SK-N-SH (cell line): ENCODE results near the gene STK32C.

Experiments used
- CTCF ChIP-seq: fragments of 200-600 bp; sonication (generic); IDR thresholded peaks from 2 replicates; pipeline ENCODE4 v1.6.1; 2017; ENCODE audit warnings: antibody characterized with exemption, mild to moderate bottlenecking, moderate library complexity
- GABPA ChIP-seq: IDR thresholded peaks from 2 replicates; pipeline ENCODE4 v1.4.0; 2012; ENCODE audit warnings: low read depth, mild to moderate bottlenecking
- IRF3 ChIP-seq: fragments of 150-350 bp; IDR thresholded peaks from 2 replicates; pipeline ENCODE4 v1.6.1; 2016; ENCODE audit warnings: mild to moderate bottlenecking, low read depth, low read length
- MXI1 ChIP-seq: IDR thresholded peaks from 2 replicates; pipeline ENCODE4 v1.6.1; 2012; ENCODE audit warnings: mild to moderate bottlenecking, low read depth, low read length, improper control_type of control experiment
- NRF1 ChIP-seq: IDR thresholded peaks from 2 replicates; pipeline ENCODE4 v1.6.1; 2012; ENCODE audit warnings: low read depth, mild to moderate bottlenecking, low read length
- RAD21 ChIP-seq: IDR thresholded peaks from 2 replicates; pipeline ENCODE4 v1.6.1; 2012; ENCODE audit warnings: mild to moderate bottlenecking, low read length
- REST ChIP-seq: IDR thresholded peaks from 2 replicates; pipeline ENCODE4 v1.6.1; 2012; ENCODE audit warnings: mild to moderate bottlenecking, low read depth, low read length, moderate library complexity
- SMC3 ChIP-seq: IDR thresholded peaks from 2 replicates; pipeline ENCODE4 v1.6.1; 2012; ENCODE audit warnings: low read depth, low read length, improper control_type of control experiment
- TAF1 ChIP-seq: IDR thresholded peaks from 2 replicates; pipeline ENCODE4 v1.6.1; 2012; ENCODE audit warnings: low read depth, mild to moderate bottlenecking, low read length, moderate library complexity, borderline replicate concordance
- TCF12 ChIP-seq: IDR thresholded peaks from 2 replicates; pipeline ENCODE4 v1.4.0; 2012
- TEAD4 ChIP-seq: IDR thresholded peaks from 2 replicates; pipeline ENCODE4 v1.4.0; 2012; ENCODE audit warnings: mild to moderate bottlenecking, borderline replicate concordance; ENCODE audit not compliant: insufficient read depth
- USF1 ChIP-seq: IDR thresholded peaks from 2 replicates; pipeline ENCODE4 v1.4.0; 2012; ENCODE audit warnings: low read depth, borderline replicate concordance

GRCh38 chr10:132162590-132163277, 145.0 kb downstream of the STK32C start:
- no peak for TF ChIP-seq USF1
- no peak for TF ChIP-seq CTCF
- TF ChIP-seq TAF1, result no peak
- TF ChIP-seq NRF1, result no peak
- no peak for TF ChIP-seq IRF3
- TF ChIP-seq TEAD4, result no peak
- no peak for TF ChIP-seq TCF12
- TF ChIP-seq MXI1, result no peak
- TF ChIP-seq RAD21, result no peak
- TF ChIP-seq REST, result no peak
- no peak for TF ChIP-seq SMC3
- TF ChIP-seq GABPA, result no peak
